ENCODE measurements around the gene ACTN3.
"Not testable (repeated sequence)": the region's sequence is repeated elsewhere in the genome, so short reads cannot be mapped to it uniquely, and the experiment has no call there.

Gene ACTN3

GRCh38 chr11:66566221-66566620 is 19.5 kb downstream of the ACTN3 start:
- DNase-seq, result no peak

GRCh38 chr11:66567787-66568123 is 21.1 kb downstream of the ACTN3 start:
- DNase-seq, result no peak

GRCh38 chr11:66568124-66568916 is 21.6 kb downstream of the ACTN3 start, which contains the start of gene CTSF:
Gene CTSF (minus strand): TSS chr11:66568606. CDS start chr11:66568486, 120 bp downstream.
- peak; percentile 83 for DNase-seq

DNA sequence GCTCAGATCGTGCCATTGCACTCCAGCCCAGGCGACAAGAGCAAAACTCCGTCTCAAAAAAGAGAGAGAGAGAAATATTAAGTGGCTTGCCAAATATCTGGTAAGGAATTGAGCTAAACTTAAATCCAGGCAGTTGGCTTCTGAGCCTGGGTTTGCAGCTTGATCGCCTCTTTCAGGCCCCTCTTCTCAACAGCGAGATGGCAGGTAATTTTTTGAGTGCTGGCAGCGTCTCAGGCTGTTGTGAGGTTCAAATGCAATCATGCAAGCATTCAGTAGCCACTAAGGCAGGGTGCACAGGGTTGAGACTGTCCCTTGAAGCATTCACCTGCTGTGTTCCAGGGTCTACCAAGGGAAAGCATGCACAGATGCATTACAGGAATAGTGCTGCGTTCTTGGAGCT is 22.4 kb downstream of the ACTN3 start:
- no peak for DNase-seq

DNA sequence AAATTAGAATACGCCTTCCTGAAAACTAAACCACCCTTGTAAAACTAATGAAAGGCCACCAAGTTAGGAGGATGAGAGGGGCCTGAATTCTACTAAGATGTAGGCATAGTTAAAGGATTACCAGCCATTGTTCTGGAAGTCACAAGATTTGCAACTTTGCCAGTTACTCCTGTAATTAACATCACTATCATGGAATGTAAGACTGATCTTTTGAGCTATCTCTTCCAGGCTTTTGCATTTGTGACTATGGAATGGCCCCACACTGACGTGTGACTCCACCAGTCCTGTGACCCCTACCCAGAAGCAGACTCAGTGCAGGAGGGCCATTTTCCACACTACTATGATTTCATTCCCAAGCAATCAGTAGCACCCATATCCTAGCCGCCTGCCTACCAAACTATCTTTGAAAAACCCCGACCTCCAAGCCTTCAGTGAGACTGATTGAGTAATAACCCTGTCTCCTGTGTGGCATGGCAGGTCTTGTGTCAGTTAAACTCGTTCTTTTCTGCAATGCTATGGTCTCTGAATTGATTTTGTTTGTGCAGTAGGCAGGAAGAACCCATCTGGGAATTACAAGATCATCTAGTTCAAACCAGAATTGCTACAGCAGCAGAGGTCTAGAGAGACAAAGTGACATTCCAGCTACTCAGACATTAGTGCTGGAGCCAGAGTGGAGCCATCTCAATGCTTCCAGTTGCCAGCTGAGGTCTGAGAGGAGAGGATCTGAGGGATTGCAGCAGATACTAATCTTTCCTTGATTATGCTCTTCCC is 23.6 kb downstream of the ACTN3 start:
- no peak for DNase-seq

DNA sequence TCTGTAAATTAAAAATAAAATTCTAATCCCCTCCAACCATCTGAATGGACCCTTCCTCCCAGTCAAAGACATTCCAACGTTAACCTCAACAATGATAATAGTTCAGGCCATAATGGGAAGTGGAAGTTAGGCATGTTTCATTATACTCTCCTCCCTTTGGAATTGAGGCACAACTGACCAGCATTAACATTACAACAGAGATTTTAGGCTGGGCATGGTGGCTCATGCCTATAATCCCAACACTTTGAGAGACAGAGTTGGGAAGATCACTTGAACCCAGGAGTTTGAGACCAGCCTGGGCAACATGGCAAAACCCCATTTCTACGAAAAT is 24.1 kb downstream of the ACTN3 start:
- DNase-seq, result no peak

DNA sequence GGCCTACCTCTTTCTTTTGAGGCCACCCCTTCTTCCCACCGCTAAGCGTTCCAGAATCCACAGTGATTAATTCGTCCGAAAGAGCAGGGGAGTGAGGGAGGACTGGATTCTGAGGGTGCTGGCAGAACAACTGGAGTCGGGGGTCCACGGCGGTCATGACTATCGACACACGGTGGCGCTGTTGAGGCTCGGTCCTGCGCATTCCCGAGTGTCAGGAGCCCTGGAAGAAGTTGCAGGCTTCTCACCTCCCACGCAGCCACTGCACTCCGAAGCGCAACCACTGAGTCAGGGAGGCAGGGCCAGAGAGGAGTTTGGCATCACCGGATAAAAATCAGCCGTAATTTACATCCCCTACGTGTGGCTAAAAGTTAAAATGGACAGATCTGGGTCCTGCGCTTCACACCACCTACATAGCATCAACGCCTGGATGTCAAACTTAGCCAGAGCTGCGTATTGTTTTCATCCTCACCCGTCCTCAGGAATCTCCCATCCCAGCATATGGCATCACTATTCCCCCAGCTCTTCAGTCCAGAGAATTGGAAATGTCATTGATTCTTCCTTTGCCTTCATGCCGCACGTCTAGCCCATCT is 32.4 kb downstream of the ACTN3 start:
- DNase-seq, result peak; percentile 92

- no peak for DNase-seq
Measured at GRCh38 chr11:66580803-66581202, 34.1 kb downstream of the ACTN3 start.

GRCh38 chr11:66581261-66581660 is 34.6 kb downstream of the ACTN3 start:
- no peak for DNase-seq

- not testable (repeated sequence) for DNase-seq
Measured at GRCh38 chr11:66582565-66583147, 36.0 kb downstream of the ACTN3 start.

GRCh38 chr11:66585447-66585846 is 38.7 kb downstream of the ACTN3 start:
- DNase-seq, result not testable (repeated sequence)

GRCh38 chr11:66586136-66586535 is 39.4 kb downstream of the ACTN3 start:
- DNase-seq, result no peak

- not testable (repeated sequence) for DNase-seq
Measured at GRCh38 chr11:66589315-66589714, 42.6 kb downstream of the ACTN3 start.

DNA sequence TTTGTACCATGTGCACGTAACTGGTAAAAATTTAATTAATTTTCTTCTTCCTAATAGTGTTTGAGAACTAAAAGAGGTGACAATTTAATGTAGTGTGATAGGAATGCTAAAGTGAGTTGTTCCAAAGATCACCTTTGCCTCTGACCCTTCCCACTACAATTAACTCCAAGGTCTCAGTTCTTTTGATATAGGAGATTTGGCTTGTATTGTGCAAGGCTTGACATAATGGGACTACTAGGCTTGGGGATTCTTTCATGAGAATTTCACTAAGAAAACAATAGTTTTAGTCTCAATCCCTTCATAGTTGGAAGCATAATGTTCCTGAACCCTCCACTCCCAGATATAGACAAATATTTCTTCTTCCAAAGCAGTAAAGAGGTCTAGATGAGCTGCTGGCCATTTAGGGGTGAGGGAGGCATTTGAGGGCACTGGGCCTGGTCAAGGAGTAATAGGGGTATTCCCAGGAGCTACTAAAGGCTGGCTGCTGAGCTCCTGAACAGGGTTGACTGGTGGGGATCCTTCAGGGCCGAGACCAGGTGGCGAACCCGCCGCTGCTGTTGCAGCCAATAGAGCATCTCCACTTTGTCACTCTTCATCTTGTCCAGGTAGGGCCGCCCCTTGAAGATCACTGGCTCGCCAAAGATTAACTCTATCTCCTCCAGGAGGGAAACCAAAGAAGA is 43.4 kb downstream of the ACTN3 start:
- no peak for DNase-seq

- no peak for DNase-seq
Measured at GRCh38 chr11:66591175-66591574, 44.5 kb downstream of the ACTN3 start.

DNA sequence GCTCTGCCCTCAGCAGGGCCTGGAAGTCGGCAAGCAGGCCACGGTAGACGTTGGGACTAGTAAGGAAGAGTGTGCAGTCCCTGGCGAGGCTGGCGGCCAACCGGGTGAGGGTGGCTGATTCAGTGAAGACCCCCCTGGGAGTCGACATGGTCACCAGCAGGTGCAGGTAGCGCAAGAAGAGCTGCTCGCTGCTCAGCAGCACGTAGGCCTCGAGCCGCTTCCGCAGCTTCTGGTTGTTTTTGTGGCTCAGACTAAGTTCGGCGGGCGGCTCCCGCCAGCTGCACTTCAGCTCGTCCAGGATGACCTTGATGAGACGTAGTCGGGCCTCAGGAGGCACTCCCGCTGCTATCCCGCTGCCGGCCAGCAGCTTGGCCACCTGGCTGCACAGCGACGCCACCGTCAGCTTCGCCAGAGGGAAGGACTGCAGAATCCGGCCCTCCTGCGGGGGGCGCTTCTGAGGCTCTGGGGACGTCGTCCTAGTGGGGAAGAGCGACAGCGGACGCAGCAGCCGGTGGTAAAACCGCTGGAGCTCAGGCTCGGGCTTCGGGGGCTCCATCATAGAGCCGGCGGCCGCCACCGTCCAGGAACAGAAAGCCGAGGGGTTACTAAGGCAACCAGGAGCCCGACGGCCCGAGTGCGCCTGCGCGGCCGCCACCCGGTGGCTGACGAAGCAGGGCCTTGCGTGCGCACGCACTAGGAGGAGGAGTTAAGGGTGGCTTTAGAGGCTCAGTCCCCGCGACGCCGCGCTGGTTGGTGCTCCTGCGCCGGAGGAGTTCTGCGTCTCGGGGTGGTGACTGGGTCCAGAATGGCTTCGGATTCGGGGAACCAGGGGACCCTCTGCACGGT is 46.0 kb downstream of the ACTN3 start, which contains the start of the genes CCDC87 and CCS:
Gene CCDC87 (minus strand): TSS at position 607 of the 846 bp plus-strand sequence. CDS start 48 bp downstream, at position 559.
Gene CCS (plus strand): TSS at position 729 of the 846 bp plus-strand sequence. CDS start 77 bp downstream, at position 806.
- DNase-seq, result peak; percentile 99

DNA sequence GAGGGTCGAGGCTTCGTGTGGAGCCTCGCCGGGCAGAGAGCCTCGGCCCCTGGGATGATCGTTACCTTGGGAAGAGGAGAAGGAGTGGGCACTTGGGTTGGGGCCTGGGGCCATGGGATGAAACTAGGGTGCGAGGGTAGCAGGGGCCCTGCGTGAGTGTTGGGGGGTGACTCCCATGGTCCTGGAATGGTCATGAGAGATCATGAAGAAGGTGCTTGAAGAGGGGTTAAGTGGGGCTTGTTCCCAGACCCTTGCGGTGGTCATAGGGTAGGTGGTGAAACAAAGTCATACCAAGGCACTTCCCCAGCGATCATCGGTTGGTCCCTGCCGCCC is 46.6 kb downstream of the ACTN3 start:
- DNase-seq, result no peak

GRCh38 chr11:66593650-66594049 is 46.9 kb downstream of the ACTN3 start:
- no peak for DNase-seq

DNA sequence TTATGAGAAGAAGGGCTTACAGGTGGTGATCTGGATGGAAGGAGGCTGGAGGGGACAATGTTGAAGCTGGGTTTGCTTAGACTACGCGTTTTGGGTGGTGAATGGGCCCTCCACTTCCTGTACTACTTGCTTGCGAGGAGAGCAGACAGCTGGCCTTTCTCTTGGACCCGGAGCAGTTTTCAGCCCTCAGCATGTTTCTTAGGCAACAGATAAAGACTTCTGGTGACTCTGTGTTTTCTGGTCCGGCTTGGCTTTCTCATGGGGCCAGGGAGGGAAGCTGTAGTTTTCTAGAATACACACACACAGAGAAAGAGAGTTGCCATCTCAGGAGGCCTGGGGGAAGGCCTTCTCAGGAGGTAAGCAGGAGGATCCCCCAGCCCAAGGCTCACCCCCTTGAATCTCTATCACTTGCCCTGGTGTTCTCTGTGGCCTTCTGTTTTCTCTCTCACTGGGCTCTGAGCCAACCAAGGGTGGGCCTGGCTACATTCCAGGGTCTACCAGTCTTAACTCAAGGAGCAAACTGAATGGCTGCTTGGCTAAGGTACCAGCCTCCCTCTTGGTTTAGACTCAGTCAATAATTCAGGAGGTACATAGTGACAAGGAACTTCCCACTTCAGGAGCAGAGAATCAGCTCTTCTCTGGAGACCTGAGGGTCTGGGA is 48.7 kb downstream of the ACTN3 start:
- no peak for DNase-seq

DNA sequence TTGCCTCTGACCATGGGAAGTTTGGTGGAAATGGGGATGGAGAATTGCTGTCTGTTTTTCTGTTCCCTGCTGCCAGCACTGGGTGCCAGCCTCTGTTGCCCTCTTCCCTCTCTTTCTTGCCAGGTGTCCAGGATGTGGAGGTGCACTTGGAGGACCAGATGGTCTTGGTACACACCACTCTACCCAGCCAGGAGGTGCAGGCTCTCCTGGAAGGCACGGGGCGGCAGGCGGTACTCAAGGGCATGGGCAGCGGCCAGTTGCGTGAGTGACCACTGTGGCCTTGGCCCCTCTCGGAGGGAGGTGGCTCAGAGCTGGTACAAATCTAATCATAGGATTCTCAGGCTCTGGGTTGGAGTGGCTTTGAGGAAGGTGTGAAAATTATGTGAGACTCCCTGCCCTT is 52.3 kb downstream of the ACTN3 start:
- no peak for DNase-seq

DNA sequence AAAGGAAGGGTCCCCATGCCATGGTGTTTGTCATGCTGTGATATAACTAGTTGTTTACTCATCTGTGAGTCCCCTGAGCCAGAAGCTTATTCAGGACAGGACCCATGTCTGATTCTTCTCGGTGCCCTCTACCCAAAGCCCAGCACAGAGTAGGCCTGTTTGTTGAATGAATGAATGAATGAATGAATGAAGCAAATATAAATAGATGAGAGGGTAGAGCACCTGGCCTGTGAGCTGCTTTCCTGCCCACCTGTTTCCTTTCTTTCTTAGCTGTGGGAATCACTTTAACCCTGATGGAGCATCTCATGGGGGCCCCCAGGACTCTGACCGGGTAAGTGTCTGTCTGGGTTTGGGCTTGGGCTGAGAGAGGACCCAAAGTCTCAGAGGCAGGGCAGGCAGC is 53.5 kb downstream of the ACTN3 start:
- no peak for DNase-seq
